Measurements from ENCODE around the gene SNAPC4. TPM values are rescaled to one million over a fixed set of nuclear protein-coding genes. Genes with fewer than 3 reads are reported as not detected.

SNAPC4 gene
- total and polyA plus RNA-seq, 9 of the 15 experiments (the other 6 are each of a cell fraction or from before 2014, with no cell fraction given): 0.21 to 21.8 (median 8.8) TPM

GRCh38 chr9:136400038-136400834 is at the start of gene SNAPC4 (continued):
- TF ChIP-seq MAFG (tag; conservative IDR thresholded peaks at IDR 0.05) (no peak), POLR3A (IDR thresholded peaks at IDR 0.05; ENCODE audit: borderline replicate concordance, extremely low read depth, insufficient read depth, insufficient read length) (no peak), ZNF431 (CRISPR knock-in tag; IDR thresholded peaks at IDR 0.05) (no peak), NEUROD1 (IDR thresholded peaks at IDR 0.05; ENCODE audit: borderline replicate concordance, low read depth, low read length, partially characterized antibody) (peak; percentile 8), UBTF (IDR thresholded peaks at IDR 0.05; ENCODE audit: borderline replicate concordance in 1 of 2, low read depth in 2 of 2, low read length in 2 of 2) (0 out of 4 replicates have a peak, but pooled peaks of 1 of the 2 experiments have one; percentile 52), RB1 (IDR thresholded peaks at IDR 0.05; ENCODE audit: low read depth) (peak; percentile 93), KAT7 (CRISPR knock-in tag; IDR thresholded peaks at IDR 0.05; ENCODE audit: borderline replicate concordance) (peak; percentile 49; the same call in 1 of the 2 replicates), XRCC5 (IDR thresholded peaks at IDR 0.05; ENCODE audit: low read depth, low read length) (peak; percentile 2), SMC3 (conservative IDR thresholded peaks at IDR 0.05; ENCODE audit: insufficient read depth, low read depth, low read length) (peak; percentile 83), CREB1 (IDR thresholded peaks at IDR 0.05) (0 out of 2 replicates have a peak, but pooled peaks have one; percentile 51), CREB1 (CRISPR knock-in tag; IDR thresholded peaks at IDR 0.05) (no peak), L3MBTL2 (IDR thresholded peaks at IDR 0.05) (peak; percentile 67), TEAD2 (tag; IDR thresholded peaks at IDR 0.05) (no peak), RNF2 (IDR thresholded peaks at IDR 0.05) (no peak), STAT6 (CRISPR knock-in tag; IDR thresholded peaks at IDR 0.05) (no peak)
